Activated CD8-positive, alpha-beta T cell treated with anti-CD3 and anti-CD28 coated beads for 36 hours (primary cell): ENCODE results near the gene CDC42EP3. TPM values are rescaled to one million over a fixed set of nuclear protein-coding genes. Genes with fewer than 3 reads are reported as not detected.

ENCODE experiments used
- ATAC-seq: fragments of 200-7000 bp; cut with Tn5 transposase; one replicate; pipeline ENCODE4 v1.10.0; 2021; ENCODE audit warnings: mild to moderate bottlenecking, moderate library complexity
- CTCF ChIA-PET: fragments of 350-600 bp; sonication (Branson Sonifier 250); formaldehyde crosslinking; loops from one replicate; lab custom pipeline; 2021; ENCODE audit warnings: antibody characterized with exemption; lab: Charles Lee
- POLR2A ChIA-PET: fragments of 350-600 bp; sonication (Branson Sonifier 250); formaldehyde crosslinking; loops from one replicate; lab custom pipeline; 2021; ENCODE audit warnings: antibody characterized with exemption; lab: Charles Lee
- DNase-seq: peaks from one replicate; pipeline ENCODE4 v3.0.0-alpha.2; 2020
- H3K27ac Mint-ChIP-seq: one replicate; pipeline ENCODE4 v1.8.0; 2021; ENCODE audit warnings: mild to moderate bottlenecking, mixed read lengths
- H3K27me3 Mint-ChIP-seq: one replicate; pipeline ENCODE4 v1.8.0; 2021; ENCODE audit warnings: mixed read lengths
- H3K36me3 Mint-ChIP-seq: one replicate; pipeline ENCODE4 v1.8.0; 2021; ENCODE audit warnings: low read depth, mixed read lengths
- H3K4me1 Mint-ChIP-seq: one replicate; pipeline ENCODE4 v1.8.0; 2021; ENCODE audit warnings: low read depth, mixed read lengths
- H3K4me3 Mint-ChIP-seq: one replicate; pipeline ENCODE4 v1.8.0; 2021; ENCODE audit warnings: mild to moderate bottlenecking, moderate library complexity, mixed read lengths
- H3K9me3 Mint-ChIP-seq: one replicate; pipeline ENCODE4 v1.8.0; 2021; ENCODE audit warnings: mixed read lengths
- CTCF ChIP-seq: fragments of 200-600 bp; IDR thresholded peaks from one replicate; pipeline ENCODE4 v1.8.0; 2022; ENCODE audit warnings: antibody characterized with exemption, mild to moderate bottlenecking
- intact Hi-C: fragments of 100-400 bp; cut with micrococcal nuclease; formaldehyde crosslinking; loops from one replicate; pipeline ENCODE4 v1.10.0; 2022
- total RNA-seq, 2 experiments: library from RNA; stranded (reverse); gene quantifications; one replicate each; pipeline ENCODE4 v1.2.3, GENCODE V29; 2021

CDC42EP3 gene
- total RNA-seq, 2 experiments from 2014 or later, result 18.8 to 22.6 TPM

- H3K36me3 Mint-ChIP-seq, result peaks cover 43% of the 10 kb centered on the region
- ATAC-seq, result no peak
- no peak for DNase-seq
- POLR2A ChIA-PET, result interaction anchor here (1.2 kb wide), 1 partner anchor 9 kb away, joined by 3 read pairs; no protein-coding TSS in a partner anchor
- no peak for TF ChIP-seq CTCF
- peaks cover 71% of the 10 kb centered on the region for H3K4me1 Mint-ChIP-seq
- intact Hi-C loops, result loop anchor here (5.0 to 10.0 kb wide), 4 partner anchors 37 to 235 kb away; no protein-coding TSS in a partner anchor
- H3K4me3 Mint-ChIP-seq, result no peak overlapping the region
- CTCF ChIA-PET, result interaction anchor here (1.0 to 1.2 kb wide), 3 partner anchors 10 to 238 kb away, joined by 3 read pairs; no protein-coding TSS in a partner anchor
- H3K9me3 Mint-ChIP-seq, result peaks cover 4% of the 10 kb centered on the region
- no peak overlapping the region for H3K27ac Mint-ChIP-seq
- H3K27me3 Mint-ChIP-seq, result no peaks in the 10 kb centered on the region
These were observed 31.8 kb downstream of the CDC42EP3 start for GRCh38 chr2:37639631-37640030.

GRCh38 chr2:37638973-37639372, 32.5 kb downstream of the CDC42EP3 start:
- Mint-ChIP-seq H3K9me3 (peaks cover 6% of the 10 kb centered on the region), H3K27ac (no peak overlapping the region), H3K36me3 (peaks cover 39% of the 10 kb centered on the region), H3K4me3 (no peak overlapping the region), H3K4me1 (peaks cover 71% of the 10 kb centered on the region), H3K27me3 (no peaks in the 10 kb centered on the region)
- intact Hi-C loops, result loop anchor here (5.0 to 10.0 kb wide), 4 partner anchors 37 to 236 kb away; no protein-coding TSS in a partner anchor
- TF ChIP-seq CTCF, result no peak
- ChIA-PET CTCF (interaction anchor here (1.2 kb wide), 1 partner anchor 10 kb away, joined by 3 read pairs; no protein-coding TSS in a partner anchor), POLR2A (no interaction called here)
- no peak for ATAC-seq
- no peak for DNase-seq

GRCh38 chr2:37637985-37638384, 33.5 kb downstream of the CDC42EP3 start:
- intact Hi-C loops, result loop anchor here (5.0 to 10.0 kb wide), 4 partner anchors 36 to 237 kb away; no protein-coding TSS in a partner anchor
- CTCF ChIA-PET, result no interaction called here
- Mint-ChIP-seq H3K27me3 (no peaks in the 10 kb centered on the region), H3K4me1 (peaks cover 71% of the 10 kb centered on the region), H3K4me3 (no peak overlapping the region), H3K9me3 (peaks cover 7% of the 10 kb centered on the region), H3K27ac (peak overlapping the region; percentile 99), H3K36me3 (peaks cover 33% of the 10 kb centered on the region)
- DNase-seq (no peak), ATAC-seq (no peak)
- no peak for TF ChIP-seq CTCF
- POLR2A ChIA-PET, result interaction anchor here (0.7 kb wide), 1 partner anchor 16 kb away, joined by 3 read pairs; no protein-coding TSS in a partner anchor

- H3K4me3 Mint-ChIP-seq, result no peak overlapping the region
- POLR2A ChIA-PET, result interaction anchor here (0.7 kb wide), 1 partner anchor 17 kb away, joined by 3 read pairs; no protein-coding TSS in a partner anchor
- peaks cover 27% of the 10 kb centered on the region for H3K36me3 Mint-ChIP-seq
- no peak for TF ChIP-seq CTCF
- ATAC-seq, result no peak
- DNase-seq, result no peak
- peaks cover 69% of the 10 kb centered on the region for H3K4me1 Mint-ChIP-seq
- CTCF ChIA-PET, result no interaction called here
- peak overlapping the region; percentile 99 for H3K27ac Mint-ChIP-seq
- no peaks in the 10 kb centered on the region for H3K27me3 Mint-ChIP-seq
- intact Hi-C loops, result loop anchor here (5.0 to 10.0 kb wide), 4 partner anchors 35 to 237 kb away; no protein-coding TSS in a partner anchor
- H3K9me3 Mint-ChIP-seq, result peaks cover 7% of the 10 kb centered on the region
These were observed 34.1 kb downstream of the CDC42EP3 start for GRCh38 chr2:37637190-37637860.
